ENCODE measurements around the gene MLF2. TPM values are rescaled to one million over a fixed set of nuclear protein-coding genes. Genes with fewer than 3 reads are reported as not detected.

The MLF2 gene
- total RNA-seq, 1 donor from 2014 or later, result 102 TPM

- Mint-ChIP-seq H3K4me1 (peaks cover 9% of the 10 kb centered on the region), H3K4me3 (no peak overlapping the region), H3K36me3 (ENCODE audit: low read depth) (no peaks in the 10 kb centered on the region), H3K27ac (no peak overlapping the region), H3K9me3 (no peaks in the 10 kb centered on the region), H3K27me3 (peaks cover 2% of the 10 kb centered on the region)
- CTCF ChIA-PET, result interaction anchor here (0.8 to 1.6 kb wide), 4 partner anchors 8 to 22 kb away, joined by 3 to 7 read pairs (median 3); partner anchors contain the start of gene PTMS
- ATAC-seq (ENCODE audit: low read depth) (no peak), DNase-seq (no peak)
- POLR2A ChIA-PET, result interaction anchor here (0.6 kb wide), 1 partner anchor 151 kb away, joined by 17 read pairs; no protein-coding TSS in a partner anchor
- TF ChIP-seq CTCF (IDR thresholded peaks at IDR 0.05), result no peak
- intact Hi-C loops (cut with micrococcal nuclease), result no loop called here
These were observed 5.7 kb upstream of the MLF2 start for GRCh38 chr12:6758506-6759095.

GRCh38 chr12:6757028-6757690 is 4.2 kb upstream of the MLF2 start:
- intact Hi-C loops (cut with micrococcal nuclease), result no loop called here
- Mint-ChIP-seq H3K27me3 (no peaks in the 10 kb centered on the region), H3K4me1 (peaks cover 16% of the 10 kb centered on the region), H3K4me3 (no peak overlapping the region), H3K9me3 (no peaks in the 10 kb centered on the region), H3K27ac (no peak overlapping the region), H3K36me3 (ENCODE audit: low read depth) (peaks cover 2% of the 10 kb centered on the region)
- no peak for TF ChIP-seq CTCF (IDR thresholded peaks at IDR 0.05)
- no peak for DNase-seq
- ATAC-seq (ENCODE audit: low read depth), result no peak
- POLR2A ChIA-PET, result interaction anchor here (0.6 kb wide), 1 partner anchor 10 kb away, joined by 3 read pairs; no protein-coding TSS in a partner anchor
- CTCF ChIA-PET, result interaction anchor here (0.8 to 1.6 kb wide), 3 partner anchors 9 to 24 kb away, joined by 3 to 7 read pairs (median 3); partner anchors contain the start of gene PTMS

- Mint-ChIP-seq H3K27ac (no peak overlapping the region), H3K9me3 (no peaks in the 10 kb centered on the region), H3K4me3 (no peak overlapping the region), H3K4me1 (peaks cover 20% of the 10 kb centered on the region), H3K27me3 (no peaks in the 10 kb centered on the region), H3K36me3 (ENCODE audit: low read depth) (peaks cover 24% of the 10 kb centered on the region)
- ChIA-PET POLR2A (interaction anchor here (1.7 to 4.3 kb wide), 15 partner anchors 11 to 189 kb away, joined by 4 to 94 read pairs (median 13); partner anchors contain the start of genes C12orf57, CDCA3, COPS7A and PTMS), CTCF (interaction anchor here (0.6 to 3.7 kb wide), 16 partner anchors 10 to 189 kb away, joined by 3 to 64 read pairs (median 4); partner anchors contain the start of genes P3H3 and PTMS)
- ATAC-seq (ENCODE audit: low read depth) (no peak), DNase-seq (no peak)
- intact Hi-C loops (cut with micrococcal nuclease), result loop anchor here (5.0 kb wide), 1 partner anchor 188 kb away; the partner anchor contains the start of genes C12orf57 and RNU7-1
- TF ChIP-seq CTCF (IDR thresholded peaks at IDR 0.05), result no peak
These were observed 1.5 kb upstream of the MLF2 start for GRCh38 chr12:6754411-6754810.

- ChIA-PET POLR2A (interaction anchor here (0.6 to 4.3 kb wide), 46 partner anchors 9 to 354 kb away, joined by 3 to 94 read pairs (median 6); partner anchors contain the start of genes C12orf57, CDCA3, COPS7A and GAPDH), CTCF (interaction anchor here (0.6 to 3.7 kb wide), 22 partner anchors 9 to 189 kb away, joined by 3 to 64 read pairs (median 4); partner anchors contain the start of genes COPS7A, P3H3, PTMS and ZNF384)
- TF ChIP-seq CTCF (IDR thresholded peaks at IDR 0.05), result no peak
- H3K4me3 Mint-ChIP-seq, result peak overlapping the region; percentile 93
- H3K9me3 Mint-ChIP-seq, result no peaks in the 10 kb centered on the region
- DNase-seq (no peak), ATAC-seq (ENCODE audit: low read depth) (no peak)
- intact Hi-C loops (cut with micrococcal nuclease), result loop anchor here (1.0 to 5.0 kb wide), 17 partner anchors 10 to 355 kb away; partner anchors contain the start of genes C12orf57, C1RL, CHD4 and COPS7A
- H3K27ac Mint-ChIP-seq, result peak overlapping the region; percentile 99
- peaks cover 20% of the 10 kb centered on the region for H3K4me1 Mint-ChIP-seq
- peaks cover 29% of the 10 kb centered on the region for H3K36me3 Mint-ChIP-seq (ENCODE audit: low read depth)
- no peaks in the 10 kb centered on the region for H3K27me3 Mint-ChIP-seq
These were observed 923 bp upstream of the MLF2 start for GRCh38 chr12:6753772-6754356.
